Stimulated activated CD4-positive, alpha-beta T cell treated with anti-CD3 and anti-CD28 coated beads, Interleukin-12 subunit alpha, Interleukin-12 subunit beta, amount 100 ng/mL, for 4 hours (primary cell): ENCODE measurements around the gene NDUFAF3.

Experiments used
- DNase-seq: peaks from one replicate; pipeline ENCODE4 v3.0.0-alpha.2; 2020

NDUFAF3 gene

GRCh38 chr3:49019941-49020329 is 2.0 kb upstream of the NDUFAF3 start:
- no peak for DNase-seq

- no peak for DNase-seq
Measured at GRCh38 chr3:49020330-49021212, 1.4 kb upstream of the NDUFAF3 start.

- DNase-seq, result peak; percentile 99
Measured at GRCh38 chr3:49021213-49021812, 608 bp upstream of the NDUFAF3 start.

- no peak for DNase-seq
Measured at GRCh38 chr3:49022688-49023171, 809 bp downstream of the NDUFAF3 start.

- DNase-seq, result no peak
Measured at GRCh38 chr3:49023775-49024174, 1.9 kb downstream of the NDUFAF3 start.

- DNase-seq, result no peak
Measured at GRCh38 chr3:49024449-49024848, 2.5 kb downstream of the NDUFAF3 start.

GRCh38 chr3:49025005-49025792 is 3.3 kb downstream of the NDUFAF3 start:
- no peak for DNase-seq

GRCh38 chr3:49025793-49026520 is 4.0 kb downstream of the NDUFAF3 start:
- DNase-seq, result no peak

- DNase-seq, result no peak
Measured at GRCh38 chr3:49026536-49026935, 4.6 kb downstream of the NDUFAF3 start.

GRCh38 chr3:49027634-49028033 is 5.7 kb downstream of the NDUFAF3 start:
- no peak for DNase-seq

- no peak for DNase-seq
Measured at GRCh38 chr3:49028298-49028672, 6.4 kb downstream of the NDUFAF3 start.

GRCh38 chr3:49028673-49029562 is 7.0 kb downstream of the NDUFAF3 start, which contains the start of gene IMPDH2:
TSS of gene IMPDH2 (minus strand) at chr3:49029398. CDS start at chr3:49029350, 48 bp downstream.
- DNase-seq, result peak; percentile 91

GRCh38 chr3:49029563-49029884 is 7.6 kb downstream of the NDUFAF3 start:
- DNase-seq, result no peak

GRCh38 chr3:49030321-49030720 is 8.4 kb downstream of the NDUFAF3 start:
- DNase-seq, result no peak

GRCh38 chr3:49032646-49033304 is 10.9 kb downstream of the NDUFAF3 start:
- DNase-seq, result no peak

- no peak for DNase-seq
Measured at GRCh38 chr3:49034650-49035049, 12.7 kb downstream of the NDUFAF3 start.

- no peak for DNase-seq
Measured at GRCh38 chr3:49035281-49035680, 13.4 kb downstream of the NDUFAF3 start.

GRCh38 chr3:49053543-49053942 is 31.6 kb downstream of the NDUFAF3 start:
- no peak for DNase-seq

GRCh38 chr3:49054344-49054862 is 32.5 kb downstream of the NDUFAF3 start:
- no peak for DNase-seq

- no peak for DNase-seq
Measured at GRCh38 chr3:49057268-49057667, 35.3 kb downstream of the NDUFAF3 start.

- no peak for DNase-seq
Measured at GRCh38 chr3:49058011-49058410, 36.1 kb downstream of the NDUFAF3 start.
